ENCODE data around the gene STAMBP. TPM values are rescaled to one million over a fixed set of nuclear protein-coding genes. Genes with fewer than 3 reads are reported as not detected.
A peak's percentile ranks its signal among the peaks of the same experiment; 100 is the strongest.
"Not testable (repeated sequence)": the region's sequence is repeated elsewhere in the genome, so short reads cannot be mapped to it uniquely, and the experiment has no call there.

STAMBP gene
- total and polyA plus RNA-seq, 8 donors: 22.6 to 84.9 (median 33.1) TPM

DNA sequence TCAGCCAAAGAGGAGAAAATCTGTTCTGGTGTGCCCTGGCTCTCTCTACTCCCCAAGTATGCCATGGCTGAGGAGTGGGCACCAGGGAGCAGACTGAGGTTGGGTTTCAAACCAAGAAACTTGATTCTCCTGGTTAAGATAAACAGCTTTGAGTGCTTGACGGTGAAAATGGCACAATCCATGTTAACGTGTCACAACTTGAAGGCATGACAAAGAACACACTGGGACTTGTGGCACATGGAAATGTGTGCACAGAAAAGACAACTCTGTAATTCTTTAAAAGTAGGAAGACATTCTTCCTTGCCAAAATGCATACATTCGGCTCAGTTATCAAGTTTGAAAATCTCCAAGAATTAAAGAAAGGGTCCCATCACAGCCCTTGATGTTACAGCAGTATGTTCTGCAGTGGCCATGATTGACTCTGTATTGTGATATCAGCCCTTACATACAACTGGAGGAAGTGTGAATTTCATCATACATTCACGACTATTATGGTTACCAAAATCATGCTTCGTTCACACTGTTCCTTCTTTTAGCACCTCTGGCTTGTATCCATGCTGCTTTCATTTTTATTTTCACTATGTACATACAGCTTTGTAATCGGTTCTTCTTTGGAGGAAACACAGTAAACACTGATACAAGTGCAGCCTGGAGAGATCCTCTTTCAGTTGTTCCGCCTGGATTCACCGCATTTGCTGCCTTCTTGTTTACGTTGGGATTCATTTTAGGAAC lies 48.5 kb downstream of the STAMBP start:
- no peak for DNase-seq
- no peak for TF ChIP-seq POLR2AphosphoS5 (IDR thresholded peaks at IDR 0.05)
- TF ChIP-seq CTCF (IDR thresholded peaks at IDR 0.05): no peak
- no peak for TF ChIP-seq EP300 (IDR thresholded peaks at IDR 0.05)
- TF ChIP-seq POLR2A (IDR thresholded peaks at IDR 0.05): no peak
- H3K4me3 ChIP-seq: no peak overlapping the region
- H3K36me3 ChIP-seq: no peaks in the 10 kb centered on the region
- no peaks in the 10 kb centered on the region for H3K27me3 ChIP-seq
- peaks cover 0 to 23% (median 5%) of the 10 kb centered on the region in 4 donors for H3K4me1 ChIP-seq
- H3K27ac ChIP-seq: peak overlapping the region in 2 of 5 donors; percentile 20 to 35
- 32 to 43% (median 36%) methylated on average over 9 of the region's 9 CpGs for WGBS, 5 donors
- intact Hi-C loops (cut with DNase I; ENCODE audit: low total_unique reads): no loop called here
- H3K9me3 ChIP-seq: no peaks in the 10 kb centered on the region

DNA sequence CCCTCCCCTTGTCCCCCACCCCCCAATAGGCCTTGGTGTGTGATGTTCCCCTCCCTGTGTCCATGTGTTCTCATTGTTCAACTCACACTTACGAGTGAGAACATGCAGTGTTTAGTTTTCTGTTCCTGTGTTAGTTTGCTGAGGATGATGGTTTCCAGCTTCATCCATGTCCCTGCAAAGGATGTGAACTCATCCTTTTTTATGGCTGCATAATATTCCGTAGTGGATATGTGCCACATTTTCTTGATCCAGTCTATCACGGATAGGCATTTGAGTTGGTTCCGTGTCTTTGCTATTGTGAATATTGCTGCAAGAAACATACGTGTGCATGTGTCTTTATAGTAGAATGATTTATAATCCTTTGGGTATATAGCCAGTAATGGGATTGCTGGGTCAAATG lies 49.2 kb downstream of the STAMBP start:
- intact Hi-C loops (cut with DNase I; ENCODE audit: low total_unique reads); H3K36me3 ChIP-seq; H3K9me3 ChIP-seq; H3K4me3 ChIP-seq; DNase-seq; H3K27me3 ChIP-seq: not testable (repeated sequence)
- H3K27ac ChIP-seq: peak overlapping the region in 1 of 5 donors; percentile 35
- WGBS, 5 donors: 89 to 94% (median 91%) methylated on average over 5 of the region's 5 CpGs
- H3K4me1 ChIP-seq: peaks cover 0 to 23% (median 5%) of the 10 kb centered on the region in 4 donors

DNA sequence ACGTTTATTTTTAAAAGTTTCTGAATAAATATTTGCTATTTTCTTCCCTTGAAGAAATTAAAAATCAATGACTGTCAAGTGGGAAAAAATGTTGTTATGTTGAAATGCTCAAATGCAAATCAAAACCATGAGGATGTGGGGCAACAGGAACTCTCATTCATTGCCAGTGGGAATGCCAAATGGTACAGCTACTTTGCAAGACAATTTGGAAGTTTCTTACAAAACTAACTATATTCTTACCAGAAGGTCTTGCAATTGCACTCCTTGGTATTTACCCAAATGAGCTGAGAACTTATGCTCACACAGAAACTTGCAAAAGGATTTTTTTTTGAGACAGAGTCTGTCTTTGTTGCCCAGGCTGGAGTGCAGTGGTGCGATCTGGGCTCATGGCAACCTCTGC lies 56.6 kb downstream of the STAMBP start:
- TF ChIP-seq CTCF (IDR thresholded peaks at IDR 0.05): no peak
- no peak for DNase-seq
- no peaks in the 10 kb centered on the region for H3K27me3 ChIP-seq
- H3K27ac ChIP-seq: no peak overlapping the region
- H3K9me3 ChIP-seq: no peaks in the 10 kb centered on the region
- WGBS, 5 donors: 57 to 71% (median 60%) methylated on average over 2 of the region's 2 CpGs
- H3K36me3 ChIP-seq: no peaks in the 10 kb centered on the region
- H3K4me3 ChIP-seq: no peak overlapping the region
- H3K4me1 ChIP-seq: peaks cover 0 to 11% (median 2%) of the 10 kb centered on the region in 4 donors
- intact Hi-C loops (cut with DNase I; ENCODE audit: low total_unique reads): no loop called here

GRCh38 chr2:73886357-73886756 lies 57.6 kb downstream of the STAMBP start:
- Histone ChIP-seq H3K4me1 (peaks cover 0 to 14% (median 7%) of the 10 kb centered on the region in 4 donors), H3K36me3 (no peaks in the 10 kb centered on the region), H3K27me3 (no peaks in the 10 kb centered on the region), H3K9me3 (no peaks in the 10 kb centered on the region), H3K4me3 (no peak overlapping the region), H3K27ac (no peak overlapping the region)
- intact Hi-C loops (cut with DNase I; ENCODE audit: low total_unique reads): no loop called here
- 76 to 87% (median 81%) methylated on average over 4 of the region's 4 CpGs for WGBS, 5 donors
- TF ChIP-seq POLR2AphosphoS5 (IDR thresholded peaks at IDR 0.05) (no peak), EP300 (IDR thresholded peaks at IDR 0.05) (no peak), CTCF (IDR thresholded peaks at IDR 0.05) (no peak)
- DNase-seq: no peak

DNA sequence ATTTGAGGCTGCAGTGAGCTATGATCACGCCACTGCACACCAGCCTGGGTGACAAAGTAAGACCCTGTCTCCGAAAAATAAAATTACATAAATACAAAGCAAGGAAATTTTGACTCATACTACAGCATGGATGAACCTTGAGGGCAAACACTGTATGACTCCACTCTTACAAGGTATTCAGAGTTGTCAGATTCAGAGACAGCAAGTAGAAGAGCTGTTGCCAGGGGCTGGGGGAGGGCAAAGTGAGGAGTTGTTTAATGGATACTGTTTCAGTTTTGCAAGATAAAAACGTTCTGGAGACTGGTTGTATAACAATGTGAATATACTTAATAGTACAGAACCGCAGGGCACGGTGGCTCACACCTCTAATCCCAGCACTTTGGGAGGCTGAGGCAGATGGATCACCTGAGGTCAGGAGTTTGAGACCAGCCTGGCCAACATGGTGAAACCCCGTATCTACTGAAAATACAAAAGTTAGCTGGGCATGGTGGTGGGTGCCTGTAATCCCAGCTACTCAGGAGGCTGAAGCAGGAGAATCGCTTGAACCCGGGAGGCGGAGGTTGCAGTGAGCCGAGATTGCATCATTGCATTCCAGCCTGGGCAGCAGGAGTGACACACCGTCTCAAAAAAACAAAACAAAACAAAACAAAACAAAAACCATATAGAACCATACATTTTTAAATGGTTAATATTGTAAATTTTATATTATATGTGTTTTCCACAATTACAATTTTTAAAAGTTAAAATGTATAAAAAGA lies 59.0 kb downstream of the STAMBP start:
- not testable (repeated sequence) for H3K27me3 ChIP-seq
- H3K4me1 ChIP-seq: peaks cover 0 to 21% (median 7%) of the 10 kb centered on the region in 4 donors

More for the DNA sequence above, 59.0 kb downstream of the STAMBP start:
- H3K27ac ChIP-seq: peak overlapping the region in 1 of 5 donors; percentile 92
- H3K4me3 ChIP-seq; DNase-seq; H3K36me3 ChIP-seq; H3K9me3 ChIP-seq; intact Hi-C loops (cut with DNase I; ENCODE audit: low total_unique reads): not testable (repeated sequence)
- 72 to 79% (median 76%) methylated on average over 11 of the region's 11 CpGs for WGBS, 5 donors
